SH-SY5Y (cell line): Measurements from ENCODE around the gene ADNP.

Experiments
- GATA2 ChIP-seq: IDR thresholded peaks from 2 replicates; pipeline ENCODE4 v1.6.1; 2011; ENCODE audit warnings: mild to moderate bottlenecking, low read depth, low read length
- GATA3 ChIP-seq: IDR thresholded peaks from 2 replicates; pipeline ENCODE4 v1.6.1; 2011; ENCODE audit warnings: low read depth, mild to moderate bottlenecking, low read length, moderate library complexity

GRCh38 chr20:50911716-50912115 is 19.5 kb downstream of the ADNP start:
- TF ChIP-seq GATA3: no peak
- no peak for TF ChIP-seq GATA2
